ENCODE results near the gene YIF1B. TPM values are rescaled to one million over a fixed set of nuclear protein-coding genes. Genes with fewer than 3 reads are reported as not detected.
A peak's percentile ranks its signal among the peaks of the same experiment; 100 is the strongest.

YIF1B gene
- total RNA-seq, 1 donor from 2014 or later = 41.8 TPM

DNA sequence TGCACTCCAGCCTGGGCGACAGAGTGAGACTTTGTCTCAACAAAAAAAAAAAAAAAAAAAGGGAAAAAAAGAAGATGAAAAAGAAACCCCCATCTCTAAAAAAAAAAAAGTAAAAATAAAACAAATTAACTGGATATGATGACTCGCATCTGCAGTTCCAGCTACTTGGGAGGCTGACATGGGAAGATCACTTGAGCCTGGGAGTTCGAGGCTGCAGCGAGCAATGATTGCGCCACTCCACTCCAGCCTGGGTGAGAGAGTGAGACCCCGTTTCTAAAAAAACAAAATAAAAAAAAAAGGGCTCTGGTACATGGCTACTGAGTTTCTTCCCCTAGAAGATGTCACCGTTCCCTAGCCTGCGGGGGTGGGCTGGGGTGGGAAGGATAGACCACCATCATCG is 17.5 kb upstream of the YIF1B start:
- DNase-seq = no peak

DNA sequence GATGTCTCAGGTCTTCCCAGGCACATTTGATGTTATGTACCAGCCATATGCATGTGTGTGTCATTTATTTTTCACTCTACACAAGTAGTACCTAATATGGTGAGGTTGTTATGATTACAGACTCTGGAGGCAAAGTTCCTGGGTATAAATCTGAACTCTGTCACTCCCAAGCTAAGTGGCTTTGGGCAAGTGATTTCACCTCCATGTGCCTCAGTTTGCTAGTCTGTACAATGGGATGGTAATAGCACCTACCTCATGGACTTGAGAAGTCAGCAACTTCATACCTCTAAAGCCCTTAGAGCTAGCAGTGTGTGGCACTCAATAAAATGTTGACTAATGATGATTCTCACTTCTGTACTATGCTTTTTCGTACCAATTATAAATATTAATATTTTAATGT is 16.0 kb upstream of the YIF1B start:
- no peak for DNase-seq

DNA sequence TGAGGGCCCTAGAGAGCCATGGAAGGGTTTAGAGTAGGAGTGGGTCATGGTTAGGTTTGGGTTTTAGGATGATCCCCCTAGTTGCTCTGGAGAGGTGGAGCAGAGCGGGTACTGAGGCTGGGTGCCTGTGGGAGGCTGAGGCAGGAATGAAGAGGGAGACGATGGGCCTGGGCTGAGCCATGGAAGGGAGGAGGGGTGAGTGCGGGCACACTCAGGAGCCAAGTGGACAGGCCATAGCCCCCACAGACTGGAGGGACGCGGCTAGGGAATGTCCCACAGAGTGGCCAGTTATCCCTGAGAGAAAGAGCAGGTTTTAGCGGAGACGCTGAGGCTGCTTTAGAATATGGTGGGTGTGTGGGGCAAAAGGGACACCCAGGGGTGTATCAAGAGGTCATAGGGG is 13.9 kb upstream of the YIF1B start:
- DNase-seq = no peak

DNA sequence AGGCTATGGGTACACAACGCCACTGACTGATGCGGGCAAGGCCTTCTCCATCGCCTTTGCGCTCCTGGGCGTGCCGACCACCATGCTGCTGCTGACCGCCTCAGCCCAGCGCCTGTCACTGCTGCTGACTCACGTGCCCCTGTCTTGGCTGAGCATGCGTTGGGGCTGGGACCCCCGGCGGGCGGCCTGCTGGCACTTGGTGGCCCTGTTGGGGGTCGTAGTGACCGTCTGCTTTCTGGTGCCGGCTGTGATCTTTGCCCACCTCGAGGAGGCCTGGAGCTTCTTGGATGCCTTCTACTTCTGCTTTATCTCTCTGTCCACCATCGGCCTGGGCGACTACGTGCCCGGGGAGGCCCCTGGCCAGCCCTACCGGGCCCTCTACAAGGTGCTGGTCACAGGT is 10.8 kb upstream of the YIF1B start:
- DNase-seq = no peak

DNA sequence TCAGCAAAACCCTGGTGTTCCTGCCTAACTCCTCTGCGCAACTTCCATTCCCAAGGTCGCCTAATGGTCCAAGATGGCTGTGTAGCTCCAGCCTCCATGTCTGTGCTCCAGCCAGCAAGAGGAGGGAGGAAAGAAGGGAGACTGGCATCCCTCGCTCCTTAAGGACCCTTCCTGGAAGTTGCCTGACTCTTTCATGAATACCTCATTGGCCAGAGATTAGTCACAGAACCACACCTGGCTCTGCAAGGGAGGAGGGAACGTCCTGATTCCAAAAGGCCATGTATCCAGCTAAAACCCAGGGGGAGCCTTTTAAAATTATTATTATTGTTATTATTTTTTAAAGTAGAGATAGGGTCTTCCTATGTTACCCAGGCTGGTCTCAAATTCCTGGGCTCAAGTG is 8.7 kb upstream of the YIF1B start:
- no peak for DNase-seq

DNA sequence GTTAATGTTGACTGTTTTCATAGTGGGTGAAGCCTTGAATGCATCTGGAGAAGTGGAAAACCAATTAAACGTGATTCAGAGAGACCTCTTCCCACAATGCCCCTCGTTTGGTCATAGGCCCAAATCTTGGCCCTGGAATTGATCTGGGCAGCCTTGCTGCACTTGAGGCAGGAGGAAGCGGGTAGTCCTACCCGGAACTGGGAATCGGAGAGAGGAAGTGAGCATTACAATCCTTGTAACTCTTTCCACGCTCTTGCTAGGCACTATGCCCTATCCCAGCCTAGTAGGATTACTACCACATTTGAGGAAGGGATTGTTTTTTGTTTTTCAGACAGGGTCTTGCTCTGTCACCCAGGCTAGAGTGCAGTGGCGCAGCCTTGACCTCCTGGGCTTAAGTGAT is 7.5 kb upstream of the YIF1B start:
- no peak for DNase-seq

DNA sequence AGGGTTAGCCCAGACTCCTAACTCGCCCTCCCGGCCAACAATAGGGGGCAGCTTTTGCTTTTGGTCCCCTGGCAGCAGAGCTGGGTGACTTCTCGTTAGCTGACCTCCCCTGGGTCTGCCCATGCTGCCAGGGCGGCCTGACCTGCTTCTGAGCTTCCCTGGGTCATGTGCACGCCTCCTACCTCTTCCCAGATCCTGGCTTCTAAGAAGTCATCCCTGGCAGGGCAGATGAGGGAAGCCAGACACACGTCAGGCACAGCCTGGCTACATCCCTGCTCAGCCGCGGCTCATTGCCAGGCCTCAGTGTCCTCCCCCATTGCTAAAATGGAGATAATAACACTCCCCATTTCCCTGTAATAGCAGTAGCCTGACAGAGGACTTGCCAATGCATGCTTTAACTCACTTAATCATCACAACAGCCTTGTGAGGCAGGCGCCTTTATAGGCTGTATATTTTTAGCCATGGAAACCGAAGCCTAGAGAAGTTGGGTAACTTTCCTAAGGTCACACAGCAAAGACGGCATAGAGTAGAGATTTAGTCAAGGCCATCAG is 6.0 kb upstream of the YIF1B start:
- peak; percentile 15 for DNase-seq

DNA sequence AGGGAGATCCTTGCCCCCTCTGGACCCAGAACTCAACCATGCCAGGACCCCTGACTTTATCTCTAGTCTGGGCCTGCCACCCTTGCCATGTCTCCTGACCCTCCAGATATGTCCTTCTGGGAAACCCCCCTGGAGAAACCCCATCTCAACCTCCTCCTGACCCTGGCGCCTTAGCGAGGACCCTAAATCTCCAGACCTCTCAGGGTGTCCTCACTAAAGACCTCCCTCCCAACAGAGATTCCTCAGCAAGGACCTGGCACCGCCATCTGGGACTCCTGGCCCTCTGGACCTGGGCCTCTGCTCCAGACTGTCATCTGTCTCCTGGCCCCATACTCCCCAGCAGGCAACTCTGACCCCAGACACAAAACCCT is 5.2 kb upstream of the YIF1B start:
- DNase-seq = no peak

DNA sequence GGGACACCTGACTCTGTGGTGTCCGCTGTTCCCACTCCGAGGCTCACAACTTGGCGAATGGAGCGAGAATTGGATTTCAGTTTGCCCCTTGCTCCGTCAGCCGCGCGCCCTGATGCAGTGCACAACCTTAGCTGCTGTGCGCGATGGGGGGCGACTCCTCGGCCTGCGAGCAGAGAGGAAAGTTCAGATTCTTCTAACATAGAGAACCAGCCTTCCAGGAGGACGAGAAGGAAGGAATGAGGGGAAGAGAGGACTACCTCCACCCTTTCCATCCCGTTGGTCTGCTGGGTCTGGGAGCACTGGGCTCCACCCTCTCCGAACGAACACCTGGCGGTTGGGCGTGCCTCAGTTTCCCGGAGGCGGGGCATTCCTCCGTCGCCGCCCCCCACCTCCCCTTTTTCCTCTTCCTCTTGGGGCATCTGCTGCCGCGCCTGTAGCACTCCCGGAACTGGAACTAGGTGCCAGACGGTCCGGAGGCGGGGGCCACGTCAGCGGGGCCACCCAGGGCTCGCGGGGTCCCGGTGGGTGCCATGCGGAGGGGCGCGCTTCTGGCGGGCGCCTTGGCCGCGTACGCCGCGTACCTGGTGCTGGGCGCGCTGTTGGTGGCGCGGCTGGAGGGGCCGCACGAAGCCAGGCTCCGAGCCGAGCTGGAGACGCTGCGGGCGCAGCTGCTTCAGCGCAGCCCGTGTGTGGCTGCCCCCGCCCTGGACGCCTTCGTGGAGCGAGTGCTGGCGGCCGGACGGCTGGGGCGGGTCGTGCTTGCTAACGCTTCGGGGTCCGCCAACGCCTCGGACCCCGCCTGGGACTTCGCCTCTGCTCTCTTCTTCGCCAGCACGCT is 3.9 kb upstream of the YIF1B start, which contains the start of gene KCNK6:
KCNK6 (plus strand) TSS at position 425 of the 838 bp plus-strand sequence; CDS start at position 531, 106 bp downstream.
- peak; percentile 23 for DNase-seq

DNA sequence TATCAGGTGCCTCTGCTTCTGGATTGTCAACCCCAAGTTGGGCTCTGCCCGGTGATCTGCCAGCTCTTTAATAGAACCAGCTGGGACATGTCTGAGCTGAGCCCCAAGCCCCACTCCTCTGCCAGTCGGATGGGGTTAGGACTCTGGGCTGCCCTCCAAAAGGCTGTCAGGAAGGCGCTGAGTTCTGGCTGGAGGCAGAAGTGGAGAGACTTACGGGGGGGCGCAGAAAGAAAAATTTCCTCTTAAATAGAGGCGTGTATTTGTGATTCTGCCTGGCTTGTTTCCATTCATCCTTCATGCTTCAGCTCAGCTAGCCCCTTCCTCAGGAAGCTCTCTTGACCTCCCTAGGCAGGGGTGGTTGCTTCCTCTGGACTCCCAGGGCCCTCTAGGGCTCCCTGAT is 2.9 kb upstream of the YIF1B start:
- DNase-seq = no peak

DNA sequence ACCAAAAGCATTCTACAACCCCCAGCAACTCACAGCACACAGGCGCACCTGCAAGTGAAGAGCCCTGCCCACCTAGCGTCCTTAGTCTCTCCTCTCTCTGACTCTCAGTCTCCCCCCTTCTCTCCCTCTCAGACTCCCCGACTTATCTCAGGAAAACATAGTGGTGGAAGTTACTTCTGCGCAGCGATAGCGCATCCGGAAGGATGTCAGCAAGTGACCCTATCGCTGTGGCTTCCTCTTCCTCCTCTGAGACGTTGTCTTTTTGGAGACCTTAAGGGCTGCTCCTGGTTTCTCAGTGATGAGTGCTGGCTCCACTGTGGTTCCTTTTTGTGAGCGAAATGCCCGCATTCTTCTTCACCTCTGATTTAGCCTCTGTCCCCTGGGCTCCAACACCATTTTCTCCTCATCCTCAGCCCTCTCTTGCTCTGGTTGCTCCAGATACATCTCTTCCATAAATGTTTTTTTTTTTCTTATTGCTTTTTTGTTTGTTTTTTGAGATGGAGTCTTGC is 1.4 kb upstream of the YIF1B start:
- DNase-seq = no peak

DNA sequence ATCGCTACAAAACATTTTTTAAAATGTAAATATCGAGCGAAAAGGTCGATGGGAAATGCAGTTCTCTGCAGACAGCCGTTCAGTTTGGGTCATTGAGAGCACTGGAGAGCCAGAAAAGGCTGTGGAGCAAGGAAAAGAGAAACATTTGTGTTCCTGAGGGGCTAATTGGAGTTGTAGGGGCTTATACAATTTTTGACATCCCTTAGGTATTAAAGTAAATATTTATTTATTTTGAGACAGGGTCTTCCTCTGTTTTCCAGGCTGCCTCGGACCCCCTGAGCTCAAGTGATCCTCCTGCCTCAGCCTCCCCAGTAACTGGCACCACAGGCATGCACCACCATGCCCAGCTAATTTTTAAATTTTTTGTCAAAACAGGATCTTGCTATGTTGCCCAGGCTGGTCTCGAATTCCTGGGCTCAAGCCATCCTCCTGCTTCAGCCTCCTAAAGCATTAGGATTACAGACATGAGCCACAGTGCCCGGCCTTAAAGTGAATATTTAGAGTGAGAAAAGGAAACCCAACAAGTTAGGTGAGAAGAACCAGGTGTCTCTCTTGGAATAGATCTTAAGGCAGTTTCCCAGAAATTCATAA is 825 bp upstream of the YIF1B start:
- no peak for DNase-seq

DNA sequence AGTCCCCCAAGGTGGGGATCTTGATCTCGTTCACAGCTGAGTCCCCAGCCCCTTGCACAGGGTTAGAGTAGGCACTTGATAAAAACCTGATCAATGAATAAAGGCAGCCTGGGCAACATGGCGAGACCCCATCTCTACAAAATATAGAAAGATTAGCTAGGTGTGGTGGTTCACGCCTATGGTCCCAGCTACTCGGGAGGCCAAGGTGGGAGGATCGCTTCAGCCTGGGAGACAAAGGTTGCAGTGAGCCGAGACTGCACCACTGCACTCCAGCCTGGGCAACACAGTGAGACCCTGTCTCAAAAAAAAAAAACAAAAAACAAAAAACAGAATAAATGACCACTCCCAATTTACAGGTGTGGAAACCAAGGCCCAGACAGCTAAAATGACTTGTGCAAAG is 4.8 kb downstream of the YIF1B start:
- no peak for DNase-seq

DNA sequence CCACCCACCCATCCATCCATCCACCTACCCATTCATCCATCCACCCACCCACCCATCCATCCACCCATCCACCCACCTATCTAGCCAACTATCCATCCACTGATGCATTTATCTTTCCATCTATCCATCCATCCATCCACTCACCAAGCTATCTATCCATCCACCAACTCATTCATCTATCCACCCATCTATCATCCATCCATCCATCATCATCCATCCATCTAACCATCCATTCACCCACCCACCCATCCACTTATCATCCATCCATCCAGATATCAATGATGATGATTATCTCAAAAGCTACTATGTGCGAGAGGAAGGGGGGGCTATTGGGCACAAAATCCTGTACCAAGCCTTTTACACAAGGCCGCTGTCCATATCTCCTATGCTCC is 5.5 kb downstream of the YIF1B start:
- no peak for DNase-seq

DNA sequence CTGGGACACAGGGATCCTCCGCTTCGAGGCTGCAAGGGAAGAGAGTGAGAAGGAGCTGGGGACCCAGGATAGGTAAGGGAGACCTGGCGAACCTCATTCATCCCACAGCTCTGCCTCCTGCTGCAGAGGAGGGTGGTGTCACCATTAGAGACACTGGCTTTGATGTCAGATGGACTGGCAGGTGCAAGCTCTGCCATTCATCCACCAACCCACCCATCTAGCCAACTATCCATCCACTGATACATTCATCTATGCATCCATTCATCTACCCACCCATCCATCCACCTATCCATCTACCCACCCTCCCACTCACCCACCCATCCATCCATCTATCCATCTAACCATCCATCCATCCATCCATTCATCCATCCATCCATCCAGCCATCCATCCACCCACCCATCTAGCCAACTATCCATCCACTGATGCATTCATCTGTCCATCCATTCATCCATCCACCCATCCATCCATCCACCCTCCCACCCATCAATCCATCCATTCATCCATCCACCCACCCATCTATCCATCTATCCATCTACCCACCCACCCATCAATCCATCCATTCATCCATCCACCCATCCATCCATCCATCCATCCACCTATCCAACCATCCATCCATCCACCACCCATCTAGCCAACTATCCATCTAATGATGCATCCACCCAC is 6.0 kb downstream of the YIF1B start:
- no peak for DNase-seq

DNA sequence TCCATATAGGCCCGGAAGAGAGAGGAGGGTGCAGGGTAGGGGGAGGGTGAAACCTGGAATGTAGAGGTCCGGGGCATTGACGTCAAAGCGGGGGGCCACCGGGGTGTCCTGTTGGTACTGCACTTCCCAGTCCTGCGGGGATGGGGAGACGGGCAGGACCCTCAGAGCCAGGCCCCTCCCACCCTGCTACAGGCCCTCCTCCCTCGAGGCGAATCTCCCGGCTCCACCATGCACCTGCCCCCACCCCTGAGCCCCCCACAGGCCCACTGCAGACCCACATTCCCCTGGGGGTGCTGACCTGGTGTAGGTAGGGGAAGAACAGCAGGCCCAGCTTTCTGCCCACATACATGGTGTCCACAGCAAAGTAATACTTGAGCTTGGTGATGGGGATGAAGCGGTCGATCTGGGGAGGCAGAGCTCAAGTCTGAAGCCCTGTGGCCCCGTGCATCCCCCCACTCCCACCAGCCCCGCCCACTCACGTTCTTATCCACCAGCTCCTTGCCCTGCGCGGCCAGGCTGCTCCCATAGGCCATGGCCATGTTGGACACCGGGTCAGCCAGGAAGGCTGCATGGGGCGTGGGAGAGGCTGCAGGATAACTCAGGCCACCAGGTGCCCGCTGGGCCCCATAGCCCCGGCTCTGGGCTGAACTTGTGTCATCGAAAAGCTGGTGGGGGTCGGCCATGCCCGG is 6.7 kb downstream of the YIF1B start:
- DNase-seq = no peak

DNA sequence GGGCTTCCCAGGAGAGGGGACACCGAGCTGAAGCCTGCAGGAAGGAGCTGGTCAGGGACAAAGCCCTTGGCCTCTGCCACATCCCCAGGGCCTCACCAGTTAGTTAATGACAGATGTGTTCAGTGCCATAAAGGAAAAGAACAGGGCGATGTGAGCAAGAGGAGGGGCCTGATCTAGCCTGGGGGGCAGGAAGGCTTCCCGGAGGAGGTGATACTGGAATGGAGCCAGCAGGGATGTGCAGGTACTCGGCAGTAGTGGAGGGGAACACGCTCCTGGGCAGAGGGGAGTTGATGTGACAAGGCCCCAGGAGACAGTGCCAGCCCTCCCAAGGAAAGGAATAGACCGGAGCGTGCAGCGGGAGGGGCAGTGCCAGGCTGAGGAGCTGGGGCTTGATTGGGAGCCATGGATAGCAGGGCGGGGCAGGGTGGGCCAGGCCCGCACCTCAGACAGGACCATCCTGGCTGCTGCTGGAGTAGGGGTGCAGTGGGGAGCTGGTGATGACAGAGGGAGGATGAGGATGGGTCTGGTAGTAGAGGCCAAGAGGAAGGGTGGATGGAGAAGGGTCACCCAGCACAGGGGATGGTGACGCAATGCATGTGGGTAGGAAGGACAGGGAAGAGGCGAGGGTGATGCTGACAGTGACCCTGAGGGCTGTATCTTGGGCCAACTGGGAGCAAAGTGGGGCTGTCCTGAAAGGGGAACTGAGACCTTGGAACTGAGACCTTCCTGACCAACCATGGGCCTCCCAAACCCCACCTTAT is 7.6 kb downstream of the YIF1B start:
- DNase-seq = no peak

DNA sequence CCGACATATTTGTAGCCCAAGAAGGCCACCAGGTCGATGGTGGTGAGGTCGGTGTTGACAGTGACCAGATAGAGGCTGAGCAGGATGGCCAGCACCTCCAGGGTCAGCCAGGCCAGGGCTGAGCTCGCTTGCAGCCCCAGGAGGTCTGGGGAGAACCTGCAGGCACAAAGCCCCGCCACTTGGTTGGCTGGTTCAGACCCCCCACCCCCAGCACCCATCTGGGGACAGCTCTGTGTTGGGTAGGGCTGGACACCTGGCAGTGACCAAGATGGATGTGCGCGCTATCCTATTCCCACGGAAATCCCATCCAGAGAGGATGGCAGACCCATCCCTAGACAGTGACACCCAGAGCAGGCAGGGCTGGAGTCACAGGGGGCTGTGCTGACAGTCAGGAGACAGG is 8.2 kb downstream of the YIF1B start:
- DNase-seq = no peak

DNA sequence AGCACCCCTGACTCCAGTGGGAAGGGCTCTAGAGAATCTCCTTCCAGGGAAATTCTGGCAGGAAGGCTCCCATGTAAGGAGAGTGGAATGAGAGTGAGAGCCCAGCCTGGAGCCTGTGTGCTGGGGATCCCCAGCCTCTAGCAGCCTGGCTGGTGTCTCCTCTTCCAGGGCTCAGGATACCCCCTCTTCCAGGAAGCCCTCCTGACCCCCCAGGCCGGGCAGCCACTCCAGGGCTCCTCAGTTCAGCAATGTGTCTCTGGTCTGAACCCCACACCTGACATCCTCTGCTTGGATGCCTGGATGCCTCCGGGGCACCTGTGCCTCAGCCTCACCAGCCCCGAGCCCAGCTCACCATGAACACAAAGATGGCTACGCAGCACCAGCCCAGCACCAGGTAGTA is 8.7 kb downstream of the YIF1B start:
- no peak for DNase-seq

DNA sequence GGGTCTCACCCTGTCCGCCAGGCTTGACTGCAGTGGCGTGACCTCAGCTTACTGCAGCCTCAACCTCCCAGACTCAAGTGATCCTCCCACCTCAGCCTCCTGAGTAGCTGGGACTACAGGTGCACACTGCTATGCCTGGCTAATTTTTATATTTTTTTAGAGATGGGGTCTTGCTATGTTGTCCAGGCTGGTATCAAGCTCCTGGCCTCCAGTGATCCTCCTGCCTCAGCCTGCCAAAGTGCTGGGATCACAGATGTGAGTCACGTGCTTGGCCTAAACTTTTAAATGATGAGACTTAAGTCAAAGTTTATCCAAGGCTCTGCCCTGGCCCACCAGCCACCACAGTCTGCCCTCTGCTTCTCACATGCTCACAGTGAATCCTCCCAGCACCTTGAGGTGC is 9.5 kb downstream of the YIF1B start:
- no peak for DNase-seq

DNA sequence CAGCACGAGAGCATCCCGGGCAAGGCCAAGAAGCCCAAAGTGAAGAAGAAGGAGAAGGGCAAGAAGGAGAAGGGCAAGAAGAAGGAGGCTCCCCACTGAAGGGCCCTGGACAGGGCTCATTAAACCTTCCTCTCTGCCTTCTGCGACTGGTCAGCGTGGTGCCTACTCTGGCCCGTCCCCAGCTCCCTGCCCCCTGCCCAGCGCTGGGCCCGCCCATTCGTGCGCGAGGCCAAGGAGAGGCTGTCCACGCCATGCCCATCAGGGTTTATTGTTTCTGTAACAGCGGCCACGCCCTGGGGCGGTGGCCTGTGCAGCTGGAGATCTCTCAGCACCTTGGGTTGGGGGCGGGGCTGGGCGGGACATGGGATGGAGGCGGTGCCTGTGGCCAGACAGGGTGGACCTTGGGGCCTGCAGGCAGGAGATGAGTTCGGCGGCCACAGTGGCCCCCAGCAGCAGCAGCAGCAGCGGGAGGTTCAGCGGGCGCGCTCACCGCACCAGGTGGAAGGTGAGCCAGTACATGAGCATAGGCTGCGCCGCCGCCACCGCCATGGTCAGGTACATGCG is 10.8 kb downstream of the YIF1B start:
- no peak for DNase-seq
